ENCODE results near the gene OCA2. TPM values are rescaled to one million over a fixed set of nuclear protein-coding genes. Genes with fewer than 3 reads are reported as not detected.
"Not testable (repeated sequence)": the region's sequence is repeated elsewhere in the genome, so short reads cannot be mapped to it uniquely, and the experiment has no call there.

Gene OCA2
- total RNA-seq, 1 donor from 2014 or later = not detected

- DNase-seq (ENCODE audit: low read depth in 2 of 2) = no peak
These were observed 249.1 kb downstream of the OCA2 start for GRCh38 chr15:27850050-27850449.

- DNase-seq (ENCODE audit: low read depth in 2 of 2) = not testable (repeated sequence)
These were observed 250.2 kb downstream of the OCA2 start for GRCh38 chr15:27848936-27849335.

GRCh38 chr15:27847775-27848710 is 251.1 kb downstream of the OCA2 start:
- DNase-seq (ENCODE audit: low read depth in 2 of 2) = no peak

- DNase-seq (ENCODE audit: low read depth in 2 of 2) = no peak
These were observed 252.3 kb downstream of the OCA2 start for GRCh38 chr15:27846722-27847395.

- DNase-seq (ENCODE audit: low read depth in 2 of 2) = no peak
These were observed 253.4 kb downstream of the OCA2 start for GRCh38 chr15:27845535-27846369.

GRCh38 chr15:27844018-27844666 is 255.0 kb downstream of the OCA2 start:
- DNase-seq (ENCODE audit: low read depth in 2 of 2) = no peak

GRCh38 chr15:27843146-27843545 is 256.0 kb downstream of the OCA2 start:
- DNase-seq (ENCODE audit: low read depth in 2 of 2) = no peak

- no peak for DNase-seq (ENCODE audit: low read depth in 2 of 2)
These were observed 256.6 kb downstream of the OCA2 start for GRCh38 chr15:27842526-27842925.

GRCh38 chr15:27835233-27835939 is 263.7 kb downstream of the OCA2 start:
- no peak for DNase-seq (ENCODE audit: low read depth in 2 of 2)

- DNase-seq (ENCODE audit: low read depth in 2 of 2) = no peak
These were observed 264.4 kb downstream of the OCA2 start for GRCh38 chr15:27834684-27835083.

- no peak for DNase-seq (ENCODE audit: low read depth in 2 of 2)
These were observed 265.1 kb downstream of the OCA2 start for GRCh38 chr15:27833974-27834373.

- DNase-seq (ENCODE audit: low read depth in 2 of 2) = no peak
These were observed 265.9 kb downstream of the OCA2 start for GRCh38 chr15:27833178-27833577.

- no peak for DNase-seq (ENCODE audit: low read depth in 2 of 2)
These were observed 266.9 kb downstream of the OCA2 start for GRCh38 chr15:27832237-27832596.

GRCh38 chr15:27831384-27832236 is 267.5 kb downstream of the OCA2 start:
- no peak for DNase-seq (ENCODE audit: low read depth in 2 of 2)

GRCh38 chr15:27828746-27829145 is 270.4 kb downstream of the OCA2 start:
- no peak for DNase-seq (ENCODE audit: low read depth in 2 of 2)

- DNase-seq (ENCODE audit: low read depth in 2 of 2) = no peak
These were observed 272.0 kb downstream of the OCA2 start for GRCh38 chr15:27826902-27827714.

GRCh38 chr15:27826411-27826810 is 272.7 kb downstream of the OCA2 start:
- no peak for DNase-seq (ENCODE audit: low read depth in 2 of 2)

- DNase-seq (ENCODE audit: low read depth in 2 of 2) = no peak
These were observed 274.2 kb downstream of the OCA2 start for GRCh38 chr15:27824841-27825422.

GRCh38 chr15:27821273-27821672 is 277.8 kb downstream of the OCA2 start:
- DNase-seq (ENCODE audit: low read depth in 2 of 2) = no peak

Data from dermis microvascular lymphatic vessel endothelial cell (primary cell).